BJ (cell line): ENCODE data around the gene RPAP3. TPM values are rescaled to one million over a fixed set of nuclear protein-coding genes. Genes with fewer than 3 reads are reported as not detected.

Source experiments
- CTCF ChIA-PET: fragments of 350-600 bp; formaldehyde crosslinking; extraction: SDS; loops from one replicate; lab custom pipeline; 2021; ENCODE audit warnings: antibody characterized with exemption, inconsistent platforms; lab: Yijun Ruan, JAX
- POLR2A ChIA-PET: fragments of 300-600 bp; sonication (Branson Sonifier 250); formaldehyde crosslinking; extraction: SDS; loops from one replicate; lab custom pipeline; 2021; ENCODE audit warnings: antibody characterized with exemption; lab: Charles Lee
- DNase-seq: peaks from one replicate; pipeline ENCODE4 v3.0.0-alpha.2; 2011; ENCODE audit warnings: low read depth
- H3K27me3 ChIP-seq: 2 replicates; pipeline ENCODE4 v1.6.0; 2011; ENCODE audit warnings: low read length; ENCODE audit not compliant: control insufficient read depth, insufficient read depth
- H3K36me3 ChIP-seq: 2 replicates; pipeline ENCODE4 v1.5.1; 2011; ENCODE audit warnings: low read length; ENCODE audit not compliant: control insufficient read depth, insufficient read depth
- H3K4me3 ChIP-seq: 2 replicates; pipeline ENCODE4 v1.5.1; 2011; ENCODE audit warnings: low read depth, mild to moderate bottlenecking, control low read depth, low read length
- polyA plus RNA-seq: library from polyadenylated mRNA; depleted of rRNA; stranded (reverse); fragments of >200 nt; gene quantifications from 2 replicates; pipeline ENCODE4 v1.2.3, GENCODE V29; 2011
- TF ChIP-seq, protein P1 (sequence below): IDR thresholded peaks from 2 replicates; pipeline ENCODE4 v1.5.1; 2011; ENCODE audit warnings: low read depth, mild to moderate bottlenecking, control low read depth, inconsistent platforms, low read length, moderate library complexity; ENCODE audit not compliant: insufficient read depth

The RPAP3 gene
- polyA plus RNA-seq, 1 experiment = 6.1 TPM

GRCh38 chr12:47698055-47698454 lies 7.8 kb downstream of the RPAP3 start:
- no peak for DNase-seq
- Histone ChIP-seq H3K36me3 (0 out of 2 replicates have a peak, but pooled peaks cover 1% of the 10 kb centered on the region), H3K4me3 (no peak overlapping the region), H3K27me3 (no peaks in the 10 kb centered on the region)
- TF ChIP-seq, protein P1, sequence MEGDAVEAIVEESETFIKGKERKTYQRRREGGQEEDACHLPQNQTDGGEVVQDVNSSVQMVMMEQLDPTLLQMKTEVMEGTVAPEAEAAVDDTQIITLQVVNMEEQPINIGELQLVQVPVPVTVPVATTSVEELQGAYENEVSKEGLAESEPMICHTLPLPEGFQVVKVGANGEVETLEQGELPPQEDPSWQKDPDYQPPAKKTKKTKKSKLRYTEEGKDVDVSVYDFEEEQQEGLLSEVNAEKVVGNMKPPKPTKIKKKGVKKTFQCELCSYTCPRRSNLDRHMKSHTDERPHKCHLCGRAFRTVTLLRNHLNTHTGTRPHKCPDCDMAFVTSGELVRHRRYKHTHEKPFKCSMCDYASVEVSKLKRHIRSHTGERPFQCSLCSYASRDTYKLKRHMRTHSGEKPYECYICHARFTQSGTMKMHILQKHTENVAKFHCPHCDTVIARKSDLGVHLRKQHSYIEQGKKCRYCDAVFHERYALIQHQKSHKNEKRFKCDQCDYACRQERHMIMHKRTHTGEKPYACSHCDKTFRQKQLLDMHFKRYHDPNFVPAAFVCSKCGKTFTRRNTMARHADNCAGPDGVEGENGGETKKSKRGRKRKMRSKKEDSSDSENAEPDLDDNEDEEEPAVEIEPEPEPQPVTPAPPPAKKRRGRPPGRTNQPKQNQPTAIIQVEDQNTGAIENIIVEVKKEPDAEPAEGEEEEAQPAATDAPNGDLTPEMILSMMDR = no peak
- POLR2A ChIA-PET = interaction anchor here (0.6 kb wide), 1 partner anchor 8 kb away, joined by 5 read pairs; no protein-coding TSS in a partner anchor
- CTCF ChIA-PET = interaction anchor here (1.2 to 2.0 kb wide), 2 partner anchors 8 to 11 kb away, joined by 4 to 10 read pairs; partner anchors contain the start of gene RPAP3

DNA sequence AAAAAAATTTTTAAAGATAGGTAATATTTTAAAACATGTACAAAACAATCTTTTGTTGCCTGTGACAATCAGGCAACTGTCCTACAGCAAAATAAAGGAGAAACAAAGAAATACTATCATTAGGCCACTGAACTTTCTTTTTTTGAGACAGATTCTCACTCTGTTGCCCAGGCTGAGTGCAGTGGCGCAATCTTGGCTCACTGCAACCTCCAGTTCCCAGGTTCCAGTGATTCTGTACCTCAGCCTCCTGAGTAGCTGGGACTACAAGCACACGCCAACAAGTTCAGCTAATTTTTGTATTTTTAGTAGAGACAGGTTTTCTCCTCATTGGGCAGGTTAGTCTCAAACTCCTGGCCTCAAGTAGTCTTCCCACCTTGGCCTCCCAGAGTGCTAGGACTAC lies 16.6 kb downstream of the RPAP3 start:
- CTCF ChIA-PET = interaction anchor here (1.0 kb wide), 1 partner anchor 38 kb away, joined by 3 read pairs; no protein-coding TSS in a partner anchor
- TF ChIP-seq, protein P1 = no peak
- H3K4me3 ChIP-seq = no peak overlapping the region
- H3K36me3 ChIP-seq = peaks cover 1% of the 10 kb centered on the region; the same call in 1 of the 2 replicates
- DNase-seq = no peak
- POLR2A ChIA-PET = no interaction called here
- H3K27me3 ChIP-seq = no peaks in the 10 kb centered on the region

DNA sequence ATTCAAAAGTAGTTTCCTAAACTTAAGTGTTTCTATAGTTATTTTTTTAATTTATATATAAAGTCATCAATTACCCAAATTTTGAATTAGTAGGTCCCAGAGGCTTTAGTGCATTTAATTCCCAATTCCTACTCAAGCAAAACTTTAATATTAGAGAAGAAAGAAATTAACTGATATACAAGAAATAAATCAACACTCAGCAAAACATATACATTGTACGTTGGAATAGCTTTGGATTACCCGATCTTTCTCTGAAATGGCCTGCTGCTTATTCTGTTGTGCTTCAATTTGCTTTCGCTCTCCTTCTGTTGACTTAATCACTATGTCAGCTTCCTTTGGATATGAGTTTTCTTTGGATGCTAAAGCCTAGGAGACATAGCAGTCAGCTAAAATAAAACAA lies 18.2 kb downstream of the RPAP3 start:
- POLR2A ChIA-PET = no interaction called here
- H3K4me3 ChIP-seq = no peak overlapping the region
- CTCF ChIA-PET = interaction anchor here (0.8 to 4.6 kb wide), 11 partner anchors 7 to 661 kb away, joined by 3 to 38 read pairs (median 5); partner anchors contain the start of gene ENDOU
- peaks cover 3% of the 10 kb centered on the region for H3K36me3 ChIP-seq
- no peak for DNase-seq
- no peaks in the 10 kb centered on the region for H3K27me3 ChIP-seq
- TF ChIP-seq, protein P1 = no peak

- Histone ChIP-seq H3K27me3 (no peaks in the 10 kb centered on the region), H3K4me3 (no peak overlapping the region), H3K36me3 (peaks cover 2% of the 10 kb centered on the region; the same call in 1 of the 2 replicates)
- DNase-seq = no peak
- TF ChIP-seq, protein P1 = peak; percentile 78
- CTCF ChIA-PET = interaction anchor here (0.6 to 4.6 kb wide), 19 partner anchors 8 to 1548 kb away, joined by 3 to 38 read pairs (median 4); partner anchors contain the start of genes AMIGO2, ENDOU, PCED1B and RPAP3
- POLR2A ChIA-PET = no interaction called here
Observed at GRCh38 chr12:47686645-47687240, 19.1 kb downstream of the RPAP3 start.

DNA sequence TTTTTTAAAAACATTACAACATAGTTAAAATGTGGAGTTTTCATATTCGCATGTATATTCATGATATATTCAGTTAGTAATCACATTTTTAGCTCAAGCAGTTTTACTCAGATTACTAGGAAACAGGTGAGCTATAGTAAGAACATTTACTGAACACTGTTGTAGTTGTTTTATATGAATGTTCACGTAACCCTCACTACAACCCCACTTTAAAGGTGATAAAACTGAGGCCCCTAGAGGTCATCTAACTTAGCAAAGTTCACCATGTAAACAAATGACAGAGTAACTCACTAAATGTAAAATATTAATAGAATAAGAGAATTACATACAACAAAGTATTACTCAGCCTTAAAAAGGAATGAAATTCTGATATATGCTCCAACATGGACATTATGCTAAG lies 26.0 kb downstream of the RPAP3 start:
- H3K4me3 ChIP-seq = no peak overlapping the region
- no peaks in the 10 kb centered on the region for H3K27me3 ChIP-seq
- no peak for DNase-seq
- ChIA-PET POLR2A (no interaction called here), CTCF (interaction anchor here (1.1 kb wide), 1 partner anchor 28 kb away, joined by 6 read pairs; no protein-coding TSS in a partner anchor)
- TF ChIP-seq, protein P1 = no peak
- H3K36me3 ChIP-seq = peaks cover 2% of the 10 kb centered on the region
